ENCODE data around the gene TLE5.
"Not testable (repeated sequence)": the region's sequence is repeated elsewhere in the genome, so short reads cannot be mapped to it uniquely, and the experiment has no call there.

TLE5 gene

DNA sequence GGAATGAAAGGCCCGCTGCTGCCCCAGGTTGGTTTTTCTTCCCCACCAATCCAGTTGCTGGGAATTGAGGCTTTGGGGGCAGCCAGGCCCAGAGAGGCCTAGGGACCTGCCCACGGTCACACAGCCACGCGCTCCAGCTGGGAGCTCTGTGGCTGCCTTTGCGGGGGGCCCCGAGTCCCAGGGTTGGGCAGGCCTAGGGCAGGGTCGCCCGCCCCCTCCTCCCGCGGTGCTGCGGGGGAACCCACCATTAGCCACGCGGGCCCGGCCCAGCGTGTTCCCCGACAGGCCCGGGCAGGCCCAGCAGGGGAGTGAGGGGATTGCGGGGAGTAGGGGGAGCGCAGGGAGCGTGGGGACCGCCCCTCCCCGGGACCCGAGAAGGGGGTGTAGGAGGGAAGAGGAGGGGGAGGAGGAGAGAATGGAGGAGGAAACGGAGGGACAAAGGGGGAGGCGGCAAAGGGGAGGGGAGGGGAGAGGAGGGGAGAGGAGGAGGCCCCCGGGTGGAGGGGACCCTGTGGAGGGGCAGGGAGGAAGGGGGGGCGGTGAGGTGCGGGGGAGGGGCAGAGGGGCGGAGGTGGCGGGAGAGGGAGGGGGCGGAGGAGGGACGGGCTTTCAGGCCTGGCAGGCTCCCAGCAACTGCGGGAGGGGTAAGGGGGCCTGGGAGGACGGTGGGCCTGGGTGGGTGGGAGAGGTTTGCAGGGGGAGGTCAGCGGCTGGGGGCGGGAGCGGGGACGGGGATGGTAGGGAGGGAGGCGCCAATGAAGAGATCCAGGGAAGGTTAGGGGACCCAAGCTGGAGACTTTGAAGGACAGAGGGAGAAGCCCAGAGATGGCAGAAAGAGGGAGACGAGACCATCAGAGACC is 20.3 kb downstream of the TLE5 start:
- no peak for DNase-seq

- no peak for DNase-seq
Measured at GRCh38 chr19:3041327-3041726, 21.0 kb downstream of the TLE5 start.

DNA sequence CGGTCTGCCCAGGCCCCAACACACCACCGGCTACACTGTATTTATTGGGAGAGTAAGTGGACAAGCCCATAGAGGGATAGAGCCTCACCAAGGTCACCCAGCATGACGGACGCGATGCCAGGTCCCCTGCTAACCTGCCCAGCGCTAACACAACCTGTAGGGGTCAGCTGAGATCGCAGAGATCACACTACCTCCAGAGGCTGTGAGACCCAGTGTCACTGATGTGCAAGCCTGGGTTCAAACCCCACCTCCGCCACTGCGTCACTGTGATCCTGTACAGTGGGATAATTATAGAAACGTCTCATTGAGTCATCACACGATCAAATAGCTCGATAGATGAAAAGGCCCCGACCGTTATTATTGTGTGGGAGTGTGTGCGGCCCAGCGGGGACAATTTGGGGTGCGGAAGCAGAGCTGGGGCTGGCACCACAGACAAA is 22.6 kb downstream of the TLE5 start:
- no peak for DNase-seq

- DNase-seq, result no peak
Measured at GRCh38 chr19:3039125-3039524, 23.2 kb downstream of the TLE5 start.

- DNase-seq, result no peak
Measured at GRCh38 chr19:3038214-3038613, 24.1 kb downstream of the TLE5 start.

DNA sequence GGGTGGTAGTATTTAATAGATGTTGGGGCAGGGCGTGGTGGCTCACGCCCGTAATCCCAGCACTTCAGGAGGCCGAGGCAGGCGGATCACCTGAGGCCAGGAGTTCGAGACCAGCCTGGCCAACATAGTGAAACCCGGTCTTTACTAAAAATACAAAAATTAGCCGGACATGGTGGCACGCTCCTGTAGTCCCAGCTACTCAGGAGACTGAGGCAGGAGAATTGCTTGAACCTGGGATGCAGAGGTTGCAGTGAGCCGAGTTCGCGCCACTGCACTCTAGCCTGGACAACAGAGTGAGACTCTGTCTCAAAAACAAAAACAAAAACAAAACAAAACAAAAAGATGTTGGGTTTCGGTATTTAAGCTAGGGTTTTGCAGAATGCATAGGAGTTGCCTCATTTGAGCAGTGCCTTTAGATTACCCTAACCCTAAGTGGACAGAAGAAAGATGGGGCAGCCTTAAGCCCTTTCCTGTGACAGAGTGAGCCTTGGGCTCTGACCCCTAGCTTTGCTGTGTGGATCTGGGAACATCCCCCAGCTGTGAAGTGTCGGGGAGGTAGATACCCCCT is 25.2 kb downstream of the TLE5 start:
- not testable (repeated sequence) for DNase-seq

DNA sequence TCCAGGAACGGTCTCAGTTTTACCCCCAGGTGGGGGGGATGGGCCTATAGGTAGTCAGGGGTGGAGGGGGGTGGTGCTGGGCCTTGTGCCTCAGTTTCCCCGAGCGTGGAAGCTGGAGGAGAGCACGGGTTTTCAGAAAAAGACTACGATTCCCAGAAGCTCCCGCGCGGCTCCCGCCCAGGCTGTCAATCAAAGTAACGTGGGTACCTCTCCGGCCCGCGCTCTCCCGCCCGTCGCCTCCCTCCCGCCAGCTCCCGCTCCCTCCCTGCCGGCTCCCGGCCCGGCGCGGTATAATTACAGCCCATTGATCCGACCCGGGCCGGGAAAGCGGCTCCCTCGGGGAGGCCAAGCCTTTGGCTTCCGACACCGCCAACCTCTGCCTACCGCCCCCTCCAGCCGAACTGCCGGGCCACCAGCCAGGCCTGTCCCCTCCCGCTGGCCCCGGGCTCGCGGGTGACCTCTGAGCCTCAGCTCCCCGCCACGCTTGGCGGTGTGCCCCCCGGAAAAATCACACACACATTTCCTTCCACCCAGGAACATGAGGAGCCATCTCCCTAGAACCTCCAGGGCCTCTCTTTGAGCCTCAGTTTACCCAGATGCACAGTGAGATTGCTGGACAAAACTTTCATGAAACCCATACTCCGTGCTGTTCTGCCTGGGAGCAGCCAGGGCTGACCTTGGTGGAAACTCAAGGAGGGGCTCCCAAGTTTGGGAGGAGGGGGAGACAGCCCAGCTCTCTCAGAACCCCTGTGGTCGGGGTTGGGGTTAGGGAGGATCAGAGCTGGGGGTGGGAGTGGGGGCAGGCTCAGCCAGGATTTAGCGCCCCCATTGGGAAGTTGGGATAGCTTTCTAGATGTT is 25.9 kb downstream of the TLE5 start:
- peak; percentile 75 for DNase-seq

DNA sequence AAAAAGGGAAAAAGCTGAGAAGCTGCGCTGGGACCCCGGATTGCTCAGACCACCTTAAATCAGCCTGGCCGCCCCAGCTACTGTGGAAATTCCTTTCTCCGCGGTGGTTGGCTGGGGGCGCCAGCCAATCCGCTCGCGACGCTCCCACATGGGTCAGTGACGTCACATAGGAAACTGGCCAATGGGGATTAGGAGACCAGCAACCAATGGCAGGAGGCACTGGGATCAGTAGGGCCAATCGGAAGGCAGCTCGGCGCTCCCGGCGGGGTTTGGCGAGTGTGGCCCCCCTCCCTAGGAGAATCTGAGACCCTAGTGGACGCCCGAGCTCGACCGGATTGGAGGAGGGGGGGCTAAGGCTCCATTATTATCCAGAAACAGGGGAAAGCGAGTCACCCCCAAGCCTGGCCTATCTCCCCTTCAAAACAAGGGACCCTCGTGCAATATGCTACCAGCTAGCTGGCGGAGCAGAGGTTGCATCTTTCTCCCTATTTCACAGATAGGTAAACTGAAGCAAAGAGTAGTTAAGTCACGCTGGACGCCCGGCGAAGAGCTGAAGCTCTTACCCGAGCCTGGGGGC is 26.7 kb downstream of the TLE5 start:
- DNase-seq, result peak; percentile 89

DNA sequence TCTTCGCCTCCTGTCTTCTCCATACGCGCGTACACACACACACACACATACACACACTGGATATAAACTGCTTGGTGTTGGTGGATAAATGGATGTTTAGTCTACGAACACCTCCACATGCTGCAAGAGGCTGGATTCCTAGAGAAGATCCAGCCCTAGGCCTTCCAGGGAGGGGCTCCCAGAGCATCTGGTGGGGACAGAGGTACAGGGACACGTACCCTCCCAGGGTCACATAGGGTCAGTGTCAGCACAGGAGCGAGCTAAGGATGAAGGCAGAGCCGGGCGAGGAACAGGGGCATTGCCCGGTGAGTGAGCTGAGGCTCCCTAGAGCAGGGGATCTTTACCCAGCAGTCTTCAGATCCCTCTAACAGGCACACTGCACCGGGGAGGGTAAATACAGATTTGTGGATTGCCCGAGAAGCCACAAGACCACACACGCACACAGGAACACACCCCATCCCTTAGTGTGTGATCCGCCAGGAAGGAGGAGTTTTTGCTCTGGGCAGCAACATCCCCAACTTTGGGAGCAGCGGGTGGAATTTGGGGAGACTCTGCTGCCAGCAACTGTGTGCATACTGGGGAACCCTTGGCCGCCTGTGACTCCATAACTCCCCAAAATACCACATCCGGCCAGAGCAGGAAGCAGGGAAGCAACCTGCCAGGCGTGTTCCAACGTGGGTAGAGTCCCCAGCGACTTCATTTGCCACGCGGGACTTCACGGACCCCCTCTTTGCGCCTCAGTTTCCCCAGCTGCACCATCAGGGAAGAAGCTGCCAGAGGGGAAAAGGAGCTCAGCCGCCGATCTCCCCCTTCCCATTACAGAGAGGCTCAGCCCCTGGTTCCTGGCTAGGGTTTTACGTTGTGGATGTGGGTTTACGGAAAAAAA is 27.4 kb downstream of the TLE5 start:
- no peak for DNase-seq

GRCh38 chr19:3034406-3034655 is 28.0 kb downstream of the TLE5 start:
- DNase-seq, result no peak

DNA sequence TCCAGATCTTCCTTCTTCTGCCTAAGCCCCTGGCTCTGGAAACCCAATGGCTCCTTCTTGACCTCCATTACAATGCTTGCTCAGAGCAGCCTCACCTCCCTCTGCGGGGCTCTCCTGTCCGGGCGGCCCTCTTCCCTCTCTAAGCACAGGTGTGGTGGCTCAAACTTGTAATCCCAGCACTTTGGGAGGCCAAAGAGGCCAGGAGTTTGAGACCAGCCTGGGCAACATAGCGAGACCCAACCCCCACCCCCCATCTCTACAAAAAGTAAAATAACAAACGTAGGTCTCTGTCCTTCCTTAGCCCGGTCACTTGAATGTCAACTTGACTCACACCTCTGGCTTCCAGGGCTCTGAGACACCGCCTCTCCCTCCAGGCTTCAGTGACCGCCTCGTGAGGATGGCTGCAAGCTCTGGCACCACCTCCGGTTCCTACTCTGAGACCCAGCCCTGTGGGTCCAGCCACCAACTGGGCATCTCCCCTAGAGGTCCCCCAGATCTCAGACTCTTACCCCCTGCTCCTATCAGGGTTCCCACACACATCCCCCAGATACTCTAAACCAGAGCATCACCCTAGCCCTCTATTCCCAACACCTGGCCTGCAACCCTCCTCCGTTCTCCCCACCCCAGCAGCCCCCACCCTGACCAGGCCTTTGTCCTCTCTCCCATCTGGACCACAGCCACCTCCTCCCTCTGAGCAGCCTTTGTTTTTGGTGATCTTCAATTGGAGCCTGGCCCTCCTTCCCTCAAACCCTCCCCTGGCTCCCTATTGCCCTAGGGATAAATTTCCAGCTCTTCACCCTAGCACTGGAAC is 28.5 kb downstream of the TLE5 start:
- no peak for DNase-seq

DNA sequence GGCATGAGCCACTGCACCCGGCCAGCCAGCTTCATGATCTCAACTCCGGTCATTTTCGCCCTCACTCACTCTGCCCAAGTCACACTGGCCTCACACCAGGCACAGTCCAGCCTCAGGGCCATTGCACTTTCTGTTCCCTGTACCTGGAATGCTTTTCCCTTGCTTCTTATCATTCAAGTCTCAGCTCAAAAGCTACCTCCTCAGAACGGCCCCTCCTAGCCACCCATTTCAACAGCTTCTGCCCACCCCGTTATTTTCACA is 30.8 kb downstream of the TLE5 start:
- no peak for DNase-seq

GRCh38 chr19:3029065-3029923 is 33.0 kb downstream of the TLE5 start, which contains the start of gene TLE2:
TLE2 (minus strand) TSS chr19:3029280; CDS start chr19:3028904, 376 bp downstream.
- DNase-seq, result peak; percentile 24

- no peak for DNase-seq
Measured at GRCh38 chr19:3028305-3029064, 33.8 kb downstream of the TLE5 start.

- no peak for DNase-seq
Measured at GRCh38 chr19:3027981-3028304, 34.4 kb downstream of the TLE5 start.

GRCh38 chr19:3027292-3027691 is 35.0 kb downstream of the TLE5 start:
- DNase-seq, result no peak

- DNase-seq, result no peak
Measured at GRCh38 chr19:3026768-3027167, 35.5 kb downstream of the TLE5 start.

DNA sequence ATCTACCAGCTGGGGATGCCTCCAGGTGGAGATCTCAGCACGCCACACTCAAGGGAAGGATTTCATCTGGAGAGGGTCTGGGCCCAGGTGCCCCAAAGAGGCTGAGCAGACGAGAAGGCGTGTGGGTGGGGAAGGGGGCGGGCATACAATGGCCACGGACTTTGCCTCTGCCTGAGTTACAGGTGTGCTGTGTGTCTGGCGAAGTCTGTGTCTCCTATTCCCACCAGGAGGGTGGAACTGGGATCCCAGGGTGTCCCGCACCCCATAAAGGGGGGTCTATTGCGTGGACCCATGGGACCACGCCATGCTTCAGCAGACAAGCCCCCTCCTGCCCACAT is 36.8 kb downstream of the TLE5 start:
- DNase-seq, result no peak

DNA sequence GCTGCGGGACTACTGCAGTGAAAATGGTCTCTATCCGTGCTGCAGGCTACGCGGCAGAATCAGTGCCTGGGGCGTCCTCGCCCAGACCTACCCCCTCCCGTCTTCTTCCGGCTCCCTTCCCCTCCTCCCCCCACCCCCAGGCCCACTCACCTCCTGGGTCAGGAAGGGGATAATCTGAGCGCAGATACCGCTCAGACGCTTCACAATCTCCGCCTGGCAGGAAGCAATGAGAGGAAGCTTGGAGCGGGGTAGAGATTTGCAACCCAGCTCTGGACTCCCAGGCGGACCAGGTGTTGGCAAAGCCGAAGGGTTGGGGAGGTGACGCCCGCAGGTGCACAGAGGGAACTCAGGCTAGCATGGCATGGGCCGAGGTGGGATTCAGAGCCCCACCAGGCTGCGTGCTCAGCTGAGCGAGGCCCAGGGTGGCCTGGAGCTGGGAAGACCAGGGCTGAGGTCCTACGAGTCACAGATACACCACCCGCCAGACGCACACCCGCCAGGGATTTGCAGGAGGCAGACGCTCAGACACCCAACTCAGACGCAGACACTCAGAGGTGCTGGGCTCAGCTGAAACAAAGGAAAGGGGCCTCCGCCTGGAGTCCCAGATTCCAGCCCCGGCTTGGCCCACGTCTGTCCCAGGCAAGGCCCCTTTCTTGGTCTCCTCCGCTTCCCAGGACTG is 37.3 kb downstream of the TLE5 start:
- DNase-seq, result no peak

DNA sequence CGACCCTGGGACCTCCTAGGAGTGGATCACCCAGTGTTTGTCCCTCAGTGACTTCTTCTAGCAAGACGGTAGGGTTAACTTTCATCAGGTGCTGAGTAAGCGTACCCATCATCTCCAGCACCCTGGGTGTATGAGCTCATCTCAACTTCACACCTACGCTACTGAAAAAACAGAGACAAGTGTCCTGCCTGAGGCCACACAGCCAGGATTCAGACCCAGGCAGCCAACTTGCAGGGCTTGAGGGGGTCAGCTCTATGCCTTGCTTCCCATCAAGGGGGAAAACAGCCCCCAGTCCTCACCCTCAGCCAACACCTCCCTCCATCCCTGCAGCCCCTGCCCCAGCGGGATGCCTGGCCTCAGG is 37.8 kb downstream of the TLE5 start:
- DNase-seq, result no peak

Data from stimulated activated CD4-positive, alpha-beta T cell treated with anti-CD3 and anti-CD28 coated beads, Interleukin-12 subunit alpha, Interleukin-12 subunit beta, amount 100 ng/mL, for 4 hours (primary cell).